ENCODE measurements around the gene CHMP2B. TPM values are rescaled to one million over a fixed set of nuclear protein-coding genes. Genes with fewer than 3 reads are reported as not detected.
"Not testable (repeated sequence)": the region's sequence is repeated elsewhere in the genome, so short reads cannot be mapped to it uniquely, and the experiment has no call there.

CHMP2B gene
- total RNA-seq, 1 donor from 2014 or later: 13.5 TPM

DNA sequence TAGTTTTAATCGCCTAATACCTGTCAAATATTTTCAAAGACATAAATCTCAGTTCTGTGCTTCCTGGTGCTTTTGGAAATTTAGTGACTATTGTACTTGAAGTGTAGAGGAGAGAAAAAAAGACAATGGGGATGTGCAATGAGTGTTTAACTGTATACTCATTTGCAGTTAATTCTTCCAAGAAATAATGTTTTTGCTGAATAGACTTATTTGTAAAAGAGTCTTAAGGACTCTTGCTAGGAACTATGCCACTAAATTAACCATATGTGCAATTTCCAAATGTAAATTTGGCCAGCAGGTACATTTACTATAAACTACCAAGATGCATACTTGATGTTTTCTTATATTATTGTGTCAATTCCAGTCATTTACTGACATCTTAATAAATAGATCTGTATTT is 2.0 kb downstream of the CHMP2B start:
- DNase-seq (ENCODE audit: low read depth in 2 of 2): no peak

DNA sequence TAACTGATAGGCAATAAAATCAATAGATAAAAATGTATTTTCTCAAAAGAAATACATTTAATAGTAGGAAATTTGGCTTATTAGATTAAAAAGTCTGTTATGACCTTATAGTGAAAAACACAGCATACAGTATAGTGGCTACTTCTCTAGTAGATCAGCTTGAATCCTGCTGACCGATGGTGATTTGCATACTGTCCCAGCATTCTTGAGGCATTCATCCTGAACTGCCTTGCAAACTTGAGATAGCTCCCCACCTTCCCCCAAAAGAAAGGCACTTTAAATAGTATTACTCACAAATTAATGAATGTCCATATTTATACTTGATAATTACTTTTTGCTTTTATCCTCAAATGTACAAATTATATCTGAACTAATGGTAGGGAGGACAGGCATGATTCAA is 6.7 kb downstream of the CHMP2B start:
- DNase-seq (ENCODE audit: low read depth in 2 of 2): no peak

DNA sequence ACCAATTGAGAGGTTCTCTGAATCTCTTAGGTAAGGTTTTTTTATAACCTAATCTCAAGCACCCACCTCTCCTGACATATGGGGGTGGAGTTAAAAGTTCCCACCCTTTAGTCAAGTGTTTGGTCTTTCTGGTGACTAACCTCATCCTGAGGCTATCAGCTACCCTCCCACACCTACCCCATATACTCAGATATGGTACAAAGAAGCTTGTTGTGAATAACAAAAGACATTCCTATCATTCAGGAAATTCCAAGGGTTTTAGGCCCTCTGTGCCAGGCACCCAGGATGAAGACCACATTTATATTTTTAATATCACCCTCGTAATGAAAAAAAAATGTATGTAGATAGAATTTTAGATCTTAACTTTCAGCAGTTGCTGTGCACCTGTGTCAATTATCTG is 9.0 kb downstream of the CHMP2B start:
- no peak for DNase-seq (ENCODE audit: low read depth in 2 of 2)

DNA sequence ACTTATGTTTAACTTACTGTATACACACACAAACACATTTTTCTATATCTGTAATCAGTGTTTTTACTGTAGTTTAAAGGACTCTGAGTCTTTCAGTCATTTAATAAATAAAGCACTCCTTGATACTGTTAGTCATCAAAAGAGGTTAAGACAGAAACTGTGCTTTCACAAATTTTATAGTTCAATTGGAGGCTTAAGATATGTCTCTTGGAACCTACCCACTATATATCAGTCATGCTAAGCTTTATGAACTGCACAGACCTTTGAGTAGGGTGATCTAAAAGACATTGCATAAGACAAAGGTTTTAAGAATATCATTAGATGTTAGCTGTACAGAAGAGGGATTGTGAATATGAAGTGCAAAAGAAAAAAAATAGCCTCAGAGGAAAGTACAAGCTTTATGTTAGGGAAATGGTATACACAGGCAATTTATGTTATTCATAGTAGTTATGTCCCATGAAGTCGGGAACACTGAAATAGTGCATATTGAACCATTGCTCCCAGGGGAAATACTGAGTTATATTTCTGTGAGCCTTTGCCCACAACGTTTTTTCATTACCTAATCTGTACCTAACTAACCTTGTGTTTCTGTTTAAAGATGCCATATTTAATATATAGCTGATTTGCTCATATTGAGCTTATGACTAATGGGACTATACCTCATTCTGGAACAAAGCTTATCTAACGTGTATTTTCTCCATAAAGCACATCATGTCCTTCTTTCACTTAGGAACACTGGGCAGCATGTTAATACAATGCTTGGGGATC is 19.7 kb downstream of the CHMP2B start:
- DNase-seq (ENCODE audit: low read depth in 2 of 2): no peak

DNA sequence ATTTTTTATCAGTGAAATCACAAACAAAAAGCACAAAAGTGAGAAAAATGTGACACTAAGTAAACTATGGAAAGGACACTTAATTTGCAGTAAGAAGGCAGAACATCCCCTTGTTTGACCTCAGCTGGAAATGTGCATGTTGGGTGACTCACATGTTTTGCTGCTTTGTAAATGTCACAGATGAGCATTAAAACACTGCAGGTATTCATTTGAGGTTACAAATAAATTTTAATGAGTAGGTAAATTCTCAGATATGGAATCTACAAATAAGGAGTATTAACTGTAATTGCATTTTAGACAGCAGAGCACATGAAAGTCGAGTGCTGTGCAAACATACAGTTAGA is 20.3 kb downstream of the CHMP2B start:
- DNase-seq (ENCODE audit: low read depth in 2 of 2): no peak

DNA sequence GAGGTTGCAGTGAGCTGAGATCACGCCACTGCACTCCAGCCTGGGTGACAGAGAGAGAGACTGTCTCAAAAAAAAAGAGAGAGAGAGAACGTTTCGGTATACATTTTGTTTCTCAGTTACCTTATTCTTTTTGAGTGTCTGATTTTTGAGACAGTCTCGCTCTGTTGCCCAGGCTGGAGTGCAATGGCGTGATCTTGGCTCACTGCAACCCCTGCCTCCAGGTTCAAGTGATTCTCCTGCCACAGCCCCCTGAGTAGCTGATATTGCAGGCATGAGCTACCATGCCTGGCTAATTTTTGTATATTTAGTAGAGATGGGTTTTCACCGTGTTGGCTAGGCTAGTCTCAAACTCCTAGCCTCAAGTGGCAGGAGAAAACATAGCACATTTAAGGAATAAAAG is 21.1 kb downstream of the CHMP2B start:
- DNase-seq (ENCODE audit: low read depth in 2 of 2): not testable (repeated sequence)

DNA sequence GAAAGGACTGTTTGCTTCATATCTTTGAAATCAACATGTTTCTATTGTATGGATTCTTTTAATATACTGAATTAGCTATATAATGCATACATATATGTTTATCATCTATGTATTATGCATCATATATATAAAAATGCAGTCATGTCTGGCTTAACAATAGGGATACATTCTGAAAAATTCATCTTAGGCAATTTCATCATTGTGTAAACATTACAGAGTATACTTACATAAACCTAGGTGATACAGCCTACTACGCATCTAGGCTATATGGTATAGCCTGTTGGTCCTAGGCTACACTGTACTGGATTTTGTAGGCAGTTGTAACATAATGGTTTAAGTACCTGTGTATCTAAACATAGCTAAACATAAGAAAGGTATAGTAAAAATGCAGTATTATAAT is 21.7 kb downstream of the CHMP2B start:
- DNase-seq (ENCODE audit: low read depth in 2 of 2): no peak

DNA sequence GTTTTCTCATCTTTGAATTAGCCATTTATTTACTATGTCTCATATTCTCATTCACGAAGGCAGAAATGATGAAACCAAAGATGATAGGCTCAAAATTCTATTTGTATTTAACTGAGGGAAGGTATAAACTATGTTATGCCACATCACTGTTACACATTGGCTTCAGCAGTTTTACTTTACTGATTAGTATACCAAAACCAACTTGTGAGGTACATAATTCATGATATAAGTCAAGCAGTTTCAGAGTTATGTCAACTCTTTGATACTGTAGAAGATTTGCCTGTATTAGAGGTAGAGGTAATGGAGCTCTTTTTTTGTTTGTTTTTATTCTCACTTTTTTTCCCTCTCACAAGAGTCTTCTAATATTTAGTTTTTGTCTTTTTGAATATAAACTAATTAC is 22.9 kb downstream of the CHMP2B start:
- no peak for DNase-seq (ENCODE audit: low read depth in 2 of 2)

DNA sequence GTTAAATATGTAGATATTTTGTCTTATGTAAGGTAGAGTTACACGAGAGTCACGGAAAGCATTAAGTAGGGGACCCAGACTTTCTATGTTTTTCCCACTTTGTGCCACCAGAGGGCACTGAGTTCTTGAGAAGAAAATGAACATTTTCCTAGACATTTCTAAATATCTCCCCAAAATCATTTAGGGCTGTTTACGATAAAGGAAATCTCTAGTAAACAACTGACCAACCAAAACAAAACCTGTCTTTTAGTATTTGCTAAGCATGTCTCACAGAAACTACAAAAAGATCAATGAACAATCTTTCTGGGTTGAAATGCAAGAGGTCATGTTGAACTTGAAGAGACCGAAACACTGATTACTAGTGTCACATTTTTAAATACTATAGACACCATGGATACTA is 33.2 kb downstream of the CHMP2B start:
- DNase-seq (ENCODE audit: low read depth in 2 of 2): peak; percentile 64 to 69

DNA sequence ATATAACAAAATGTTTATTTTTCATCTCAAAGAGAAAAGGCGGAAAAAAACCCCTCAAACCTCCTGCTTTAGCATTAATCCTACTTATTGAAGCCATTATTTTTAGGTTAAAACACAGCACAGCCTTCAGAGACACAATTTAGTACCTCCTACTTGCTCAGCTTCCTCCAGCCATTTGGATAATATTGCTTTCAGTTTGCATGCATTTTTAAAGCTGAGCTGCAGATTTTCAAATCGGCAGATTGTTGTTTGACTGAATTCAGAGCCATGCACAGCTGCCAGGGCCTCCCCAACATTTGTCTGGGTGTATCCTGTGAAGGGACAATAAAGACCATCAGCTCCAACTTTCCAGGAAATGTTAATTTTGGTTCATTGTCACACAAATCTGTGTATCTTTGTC is 34.8 kb downstream of the CHMP2B start:
- no peak for DNase-seq (ENCODE audit: low read depth in 2 of 2)

DNA sequence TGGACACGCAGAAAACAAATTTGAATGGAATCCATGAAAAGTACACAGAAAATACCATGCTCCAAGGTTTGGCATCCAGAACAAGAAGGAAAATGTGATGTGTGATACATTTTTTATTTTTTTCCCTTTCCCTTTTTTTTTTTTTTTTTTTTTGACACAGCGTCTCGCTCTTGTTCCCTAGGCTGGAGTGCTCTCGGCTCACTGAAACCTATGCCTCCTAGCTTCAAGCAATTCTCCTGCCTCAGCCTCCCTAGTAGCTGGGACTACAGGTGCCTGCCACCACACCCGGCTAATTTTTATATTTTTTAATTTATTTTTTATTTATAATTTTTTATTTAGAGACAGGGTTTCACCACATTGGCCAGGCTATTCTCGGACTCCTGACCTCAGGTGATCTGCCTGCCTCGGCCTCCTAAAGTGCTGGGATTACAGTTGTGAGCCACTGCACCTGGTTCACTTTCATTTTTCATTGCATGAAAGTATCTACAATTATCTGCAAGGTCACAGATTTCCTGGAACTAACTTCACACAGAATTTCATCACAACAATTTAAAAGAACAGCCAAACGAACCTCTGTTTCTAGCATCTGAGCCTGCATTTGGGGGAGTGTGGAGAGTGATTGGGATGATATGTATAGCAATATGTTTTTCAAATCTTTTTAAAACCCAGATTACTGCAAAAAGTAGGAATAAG is 41.0 kb downstream of the CHMP2B start:
- DNase-seq (ENCODE audit: low read depth in 2 of 2): peak in 1 of 2 donors; percentile 14

DNA sequence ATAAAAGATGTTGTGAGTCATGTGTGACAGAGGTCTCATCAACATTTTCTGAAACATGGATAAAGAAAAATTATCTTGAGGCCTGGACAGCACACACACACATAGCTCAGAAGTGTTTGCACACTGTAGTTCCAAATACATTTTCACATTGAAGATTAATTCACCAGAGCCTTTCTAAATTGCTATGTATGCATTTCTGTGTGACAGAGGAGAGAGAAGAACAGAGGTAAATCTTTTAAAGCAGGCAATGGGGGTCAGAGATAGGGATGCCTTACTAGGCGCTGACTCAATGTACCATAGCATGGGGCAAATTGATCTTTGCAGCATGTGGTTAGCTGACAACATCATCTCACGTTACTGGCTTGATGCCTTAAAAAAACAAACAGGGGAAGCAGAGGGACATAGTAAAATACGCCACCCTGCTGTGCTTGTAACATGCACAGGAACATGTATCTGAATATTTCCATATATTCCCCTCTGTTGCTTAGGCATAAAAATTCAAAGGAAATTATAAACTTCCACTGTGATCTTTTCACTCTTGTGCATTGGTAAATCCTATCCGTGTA is 41.6 kb downstream of the CHMP2B start:
- peak; percentile 2 to 41 for DNase-seq (ENCODE audit: low read depth in 2 of 2)

DNA sequence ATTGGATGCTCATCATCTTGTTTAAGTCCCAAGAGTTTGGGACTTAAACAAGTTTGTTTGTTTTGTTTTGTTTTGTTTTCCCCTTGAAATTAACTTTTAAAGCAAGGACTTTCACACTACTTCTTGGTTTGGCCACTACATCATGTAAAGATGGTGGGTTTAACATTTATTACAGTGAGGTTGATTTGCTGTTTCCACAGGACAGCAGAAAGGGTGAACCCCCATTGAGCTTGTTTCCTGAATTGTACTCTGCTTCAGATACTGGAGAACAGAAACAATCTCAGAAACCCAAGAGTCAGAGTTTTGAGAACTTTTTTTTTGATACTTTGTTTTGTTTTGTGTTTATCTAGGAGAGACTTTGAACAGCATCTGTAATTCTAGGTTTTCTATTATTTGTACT is 42.6 kb downstream of the CHMP2B start:
- DNase-seq (ENCODE audit: low read depth in 2 of 2): no peak

DNA sequence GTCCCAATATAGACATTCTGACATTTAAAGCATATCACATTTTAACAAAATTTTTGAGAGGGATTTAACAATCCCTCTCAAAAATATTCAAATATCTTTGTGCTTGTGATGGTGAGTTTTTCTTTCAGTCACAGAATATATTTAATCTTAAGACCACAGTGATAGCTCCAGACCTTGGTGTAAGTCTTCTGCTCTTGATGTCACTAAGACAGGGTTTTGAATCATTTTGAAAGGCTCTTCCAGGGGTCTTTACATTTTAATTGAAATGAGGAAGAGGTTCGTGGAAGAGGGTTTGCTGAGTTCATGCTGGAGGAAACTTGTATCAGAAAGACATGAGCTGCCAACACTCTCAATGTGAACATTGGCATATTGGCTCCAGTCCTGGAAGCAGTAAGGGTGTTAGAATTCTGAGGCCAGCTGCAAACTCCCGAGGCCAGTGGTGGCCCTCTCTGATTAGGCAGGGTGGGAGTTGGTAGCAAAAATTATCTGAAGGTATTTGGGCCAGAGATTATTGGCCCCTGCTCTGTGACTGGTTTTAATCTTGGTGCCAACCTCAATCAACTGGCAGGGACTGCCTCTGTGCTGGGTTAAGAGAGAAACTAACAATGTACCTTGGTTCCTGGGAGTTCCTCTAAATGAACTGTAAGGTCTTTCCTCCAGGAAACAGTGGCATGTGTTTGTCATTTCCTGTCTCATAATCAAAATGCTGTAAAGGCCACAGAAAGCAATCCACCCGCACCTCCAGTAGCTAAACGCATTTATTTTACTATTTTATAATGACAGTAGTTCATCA is 44.0 kb downstream of the CHMP2B start:
- peak; percentile 63 to 73 for DNase-seq (ENCODE audit: low read depth in 2 of 2)

DNA sequence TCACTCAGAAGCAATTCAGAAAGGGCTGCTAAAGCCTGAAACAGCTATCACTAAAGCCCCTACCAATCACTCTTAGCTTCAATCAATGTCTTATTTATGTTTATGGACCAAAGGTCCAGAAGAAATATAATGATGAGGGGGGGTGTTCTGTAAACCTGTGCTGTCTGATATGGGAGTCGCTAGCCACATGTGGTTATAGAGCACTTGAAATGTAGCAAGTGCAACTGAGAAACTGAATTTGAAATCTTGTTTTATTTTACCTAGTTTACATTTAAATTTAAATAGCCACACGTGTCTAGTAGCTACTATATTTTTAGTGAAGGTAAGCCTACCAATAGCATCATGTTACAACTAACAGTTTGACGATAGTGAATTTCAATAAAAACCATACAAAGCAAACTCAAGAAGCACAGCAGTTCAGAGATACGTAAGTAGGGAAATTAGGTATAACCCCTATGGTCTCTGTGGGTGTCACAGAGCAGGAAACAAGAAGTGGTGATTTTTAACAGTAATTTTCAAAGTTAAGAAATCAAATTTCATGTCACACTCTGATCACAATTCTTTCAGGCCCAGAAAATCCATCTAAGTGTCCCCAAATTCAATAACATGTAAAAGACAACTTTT is 45.7 kb downstream of the CHMP2B start:
- no peak for DNase-seq (ENCODE audit: low read depth in 2 of 2)

DNA sequence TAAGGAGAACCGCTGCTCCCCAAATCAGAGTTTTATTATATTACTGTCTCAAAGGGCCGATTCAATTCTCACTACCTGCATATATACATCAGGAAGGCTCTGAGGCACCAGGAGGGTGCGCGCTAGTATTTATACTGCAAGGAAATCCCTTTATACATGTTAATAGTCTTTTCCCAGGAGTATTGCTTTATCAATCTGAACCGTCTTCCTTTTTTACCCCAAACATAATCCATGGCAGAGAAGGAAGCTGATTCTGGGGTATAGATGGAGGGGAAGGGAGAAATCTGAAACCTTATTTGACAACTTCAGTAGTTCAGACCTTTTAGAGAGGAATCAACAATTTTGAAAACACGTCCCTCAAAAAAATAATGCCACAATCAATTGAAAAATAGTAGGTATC is 49.4 kb downstream of the CHMP2B start, which contains the start of gene POU1F1:
TSS of gene POU1F1 (minus strand) at position 101 of the 400 bp plus-strand sequence. CDS start 122 bp downstream, outside the sequence.
- no peak for DNase-seq (ENCODE audit: low read depth in 2 of 2)

DNA sequence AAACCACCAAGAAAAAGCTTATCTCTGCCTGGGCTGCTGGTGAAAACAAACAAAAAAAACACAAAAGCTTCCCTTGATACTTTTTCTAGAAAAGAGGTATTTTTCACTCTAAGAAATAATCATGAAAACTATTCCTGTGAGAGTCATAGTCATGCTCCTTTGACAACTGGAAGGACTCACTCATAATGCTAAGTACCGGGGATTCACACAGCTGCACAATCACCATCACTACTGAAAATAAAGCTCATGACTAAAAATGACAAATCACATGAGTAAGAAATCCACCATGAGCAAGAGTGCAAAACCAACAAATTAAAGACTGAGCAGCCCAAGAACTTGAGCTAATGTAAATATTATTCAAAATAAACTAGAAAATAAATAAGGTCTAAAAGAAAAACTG is 59.9 kb downstream of the CHMP2B start:
- DNase-seq (ENCODE audit: low read depth in 2 of 2): peak in 1 of 2 donors; percentile 32

DNA sequence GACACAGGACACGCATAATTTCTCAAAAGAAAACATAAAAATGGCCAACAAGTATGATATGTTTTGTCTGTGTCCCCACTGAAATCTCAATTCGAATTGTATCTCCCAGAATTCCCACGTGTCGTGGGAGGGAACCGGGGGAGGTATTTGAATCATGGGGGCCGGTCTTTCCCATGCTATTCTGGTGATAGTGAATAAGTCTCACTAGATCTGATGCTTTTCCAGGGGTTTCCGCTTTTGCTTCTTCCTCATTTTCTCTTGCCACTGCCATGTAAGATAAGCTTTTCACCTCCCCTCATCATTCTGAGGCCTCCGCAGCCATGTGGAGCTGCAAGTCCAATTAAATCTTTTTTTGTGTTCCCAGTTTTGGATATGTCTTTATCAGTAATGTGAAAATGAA is 61.3 kb downstream of the CHMP2B start:
- DNase-seq (ENCODE audit: low read depth in 2 of 2): no peak

DNA sequence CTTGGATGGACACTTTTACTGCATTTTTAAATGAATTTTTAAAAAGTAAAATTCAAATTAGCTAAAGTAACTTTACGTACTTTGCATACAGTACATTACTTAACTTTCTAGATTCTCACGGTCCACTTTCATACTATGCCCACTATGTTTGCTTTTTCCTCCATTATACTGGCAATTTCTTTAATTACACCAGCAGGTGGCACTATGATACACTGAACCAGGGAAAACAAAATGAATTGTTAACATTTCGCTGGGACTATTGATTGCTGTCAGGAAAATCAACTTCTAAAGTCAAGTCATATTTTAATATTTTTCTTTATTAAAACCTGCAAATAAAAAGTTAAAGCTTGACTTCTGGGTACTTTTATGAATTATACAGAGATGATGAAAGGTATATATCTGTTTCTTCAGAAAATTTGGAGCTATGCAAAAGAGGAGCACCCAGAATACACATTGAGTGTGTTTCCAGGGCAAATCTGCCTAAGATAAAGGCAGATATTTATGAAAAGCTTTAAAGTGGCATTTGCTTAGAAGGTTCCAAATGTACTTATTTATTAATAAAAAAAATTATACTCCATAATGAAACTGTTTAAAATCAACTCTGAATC is 71.1 kb downstream of the CHMP2B start:
- peak; percentile 52 to 61 for DNase-seq (ENCODE audit: low read depth in 2 of 2)

DNA sequence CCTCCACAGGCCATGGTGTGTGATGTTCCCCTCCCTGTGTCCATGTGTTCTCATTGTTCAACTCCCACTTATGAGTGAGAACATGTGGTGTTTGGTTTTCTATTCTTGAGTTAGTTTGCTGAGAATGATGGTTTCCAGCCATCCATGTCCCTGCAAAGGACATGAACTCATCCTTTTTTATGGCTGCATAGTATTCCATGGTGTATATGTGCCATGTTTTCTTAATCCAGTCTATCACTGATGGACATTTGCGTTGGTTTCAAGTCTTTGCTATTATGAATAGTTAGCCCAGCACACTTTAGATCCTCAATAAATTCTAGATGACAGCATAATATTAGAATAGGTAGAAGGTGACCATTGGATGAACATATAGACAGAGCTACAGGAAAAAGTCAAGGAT is 77.9 kb downstream of the CHMP2B start:
- DNase-seq (ENCODE audit: low read depth in 2 of 2): not testable (repeated sequence)

All from lung microvascular endothelial cell (primary cell).